ENCODE results near the gene ATAT1. TPM values are rescaled to one million over a fixed set of nuclear protein-coding genes. Genes with fewer than 3 reads are reported as not detected.

Gene ATAT1
- total and polyA plus RNA-seq, 9 of the 15 experiments (the other 6 are each of a cell fraction or from before 2014, with no cell fraction given), result 0.65 to 5.8 (median 1.6) TPM

DNA sequence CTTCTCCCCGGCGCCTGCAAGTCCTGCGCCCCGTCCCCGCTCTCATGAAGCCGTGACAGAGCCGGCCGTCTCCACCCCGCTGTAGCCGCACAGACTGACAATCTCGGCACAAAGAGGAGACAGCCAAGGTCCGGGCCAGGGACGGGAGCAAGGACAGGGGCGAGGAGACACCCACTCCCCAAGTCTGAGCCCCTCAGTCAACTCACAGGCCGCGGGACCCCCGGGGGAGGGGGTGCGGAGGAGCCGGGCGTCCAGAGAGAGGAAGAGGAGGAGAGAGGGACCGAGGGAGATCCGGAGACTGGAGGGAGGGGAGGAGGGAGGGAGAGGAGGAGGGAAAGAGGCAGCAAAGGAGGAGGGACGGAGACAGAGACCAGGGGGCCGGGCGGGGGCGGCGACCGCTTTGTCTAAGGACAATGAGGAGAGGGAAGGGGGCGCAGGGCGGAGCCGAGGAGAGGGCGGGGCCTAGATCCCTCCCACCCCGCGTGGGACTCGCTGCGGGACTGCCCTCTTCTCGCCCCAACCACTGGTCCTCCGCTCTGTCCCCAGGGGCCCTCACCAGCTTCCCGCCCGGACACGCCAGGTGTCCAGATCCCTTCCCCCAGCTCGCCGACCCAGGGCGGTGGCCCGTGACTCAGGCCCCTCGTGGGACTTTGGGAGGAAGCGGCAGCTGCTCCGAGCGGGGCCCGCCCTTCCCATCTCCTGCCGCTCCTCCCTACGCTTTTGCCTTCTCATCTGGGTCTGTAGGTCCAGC is 60.4 kb downstream of the ATAT1 start (continued):
- TF ChIP-seq, protein P1, sequence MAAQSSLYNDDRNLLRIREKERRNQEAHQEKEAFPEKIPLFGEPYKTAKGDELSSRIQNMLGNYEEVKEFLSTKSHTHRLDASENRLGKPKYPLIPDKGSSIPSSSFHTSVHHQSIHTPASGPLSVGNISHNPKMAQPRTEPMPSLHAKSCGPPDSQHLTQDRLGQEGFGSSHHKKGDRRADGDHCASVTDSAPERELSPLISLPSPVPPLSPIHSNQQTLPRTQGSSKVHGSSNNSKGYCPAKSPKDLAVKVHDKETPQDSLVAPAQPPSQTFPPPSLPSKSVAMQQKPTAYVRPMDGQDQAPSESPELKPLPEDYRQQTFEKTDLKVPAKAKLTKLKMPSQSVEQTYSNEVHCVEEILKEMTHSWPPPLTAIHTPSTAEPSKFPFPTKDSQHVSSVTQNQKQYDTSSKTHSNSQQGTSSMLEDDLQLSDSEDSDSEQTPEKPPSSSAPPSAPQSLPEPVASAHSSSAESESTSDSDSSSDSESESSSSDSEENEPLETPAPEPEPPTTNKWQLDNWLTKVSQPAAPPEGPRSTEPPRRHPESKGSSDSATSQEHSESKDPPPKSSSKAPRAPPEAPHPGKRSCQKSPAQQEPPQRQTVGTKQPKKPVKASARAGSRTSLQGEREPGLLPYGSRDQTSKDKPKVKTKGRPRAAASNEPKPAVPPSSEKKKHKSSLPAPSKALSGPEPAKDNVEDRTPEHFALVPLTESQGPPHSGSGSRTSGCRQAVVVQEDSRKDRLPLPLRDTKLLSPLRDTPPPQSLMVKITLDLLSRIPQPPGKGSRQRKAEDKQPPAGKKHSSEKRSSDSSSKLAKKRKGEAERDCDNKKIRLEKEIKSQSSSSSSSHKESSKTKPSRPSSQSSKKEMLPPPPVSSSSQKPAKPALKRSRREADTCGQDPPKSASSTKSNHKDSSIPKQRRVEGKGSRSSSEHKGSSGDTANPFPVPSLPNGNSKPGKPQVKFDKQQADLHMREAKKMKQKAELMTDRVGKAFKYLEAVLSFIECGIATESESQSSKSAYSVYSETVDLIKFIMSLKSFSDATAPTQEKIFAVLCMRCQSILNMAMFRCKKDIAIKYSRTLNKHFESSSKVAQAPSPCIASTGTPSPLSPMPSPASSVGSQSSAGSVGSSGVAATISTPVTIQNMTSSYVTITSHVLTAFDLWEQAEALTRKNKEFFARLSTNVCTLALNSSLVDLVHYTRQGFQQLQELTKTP (IDR thresholded peaks at IDR 0.05; ENCODE audit: low read depth in 1 of 2, partially characterized antibody in 2 of 2), result peak; percentile 46 to 50
- TF ChIP-seq ZNF766 (CRISPR knock-in tag; conservative IDR thresholded peaks at IDR 0.05), result 0 out of 2 replicates have a peak, but pooled peaks have one; percentile 8
- TF ChIP-seq, protein P2, sequence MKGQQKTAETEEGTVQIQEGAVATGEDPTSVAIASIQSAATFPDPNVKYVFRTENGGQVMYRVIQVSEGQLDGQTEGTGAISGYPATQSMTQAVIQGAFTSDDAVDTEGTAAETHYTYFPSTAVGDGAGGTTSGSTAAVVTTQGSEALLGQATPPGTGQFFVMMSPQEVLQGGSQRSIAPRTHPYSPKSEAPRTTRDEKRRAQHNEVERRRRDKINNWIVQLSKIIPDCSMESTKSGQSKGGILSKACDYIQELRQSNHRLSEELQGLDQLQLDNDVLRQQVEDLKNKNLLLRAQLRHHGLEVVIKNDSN (CRISPR knock-in tag; IDR thresholded peaks at IDR 0.05), result peak; percentile 77
- peak; percentile 66; the same call in 1 of the 2 replicates for TF ChIP-seq PML (IDR thresholded peaks at IDR 0.05; ENCODE audit: low read length)
- TF ChIP-seq, protein P3, sequence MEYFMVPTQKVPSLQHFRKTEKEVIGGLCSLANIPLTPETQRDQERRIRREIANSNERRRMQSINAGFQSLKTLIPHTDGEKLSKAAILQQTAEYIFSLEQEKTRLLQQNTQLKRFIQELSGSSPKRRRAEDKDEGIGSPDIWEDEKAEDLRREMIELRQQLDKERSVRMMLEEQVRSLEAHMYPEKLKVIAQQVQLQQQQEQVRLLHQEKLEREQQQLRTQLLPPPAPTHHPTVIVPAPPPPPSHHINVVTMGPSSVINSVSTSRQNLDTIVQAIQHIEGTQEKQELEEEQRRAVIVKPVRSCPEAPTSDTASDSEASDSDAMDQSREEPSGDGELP (CRISPR knock-in tag; IDR thresholded peaks at IDR 0.05; ENCODE audit: borderline replicate concordance), result peak; percentile 95
- 0 out of 2 replicates have a peak, but pooled peaks have one; percentile 40 for TF ChIP-seq MEF2D (tag; conservative IDR thresholded peaks at IDR 0.05; ENCODE audit: low read depth)
- TF ChIP-seq SIN3A (IDR thresholded peaks at IDR 0.05; ENCODE audit: borderline replicate concordance in 2 of 2, control insufficient read depth in 1 of 2, low read depth in 2 of 2, low read length in 2 of 2), result peak in 1 of 2 experiments; percentile 95; a peak in 3 of 4 replicates
- 0 out of 2 replicates have a peak, but pooled peaks have one; percentile 82 for TF ChIP-seq NCOA1 (IDR thresholded peaks at IDR 0.05; ENCODE audit: low read depth)
- TF ChIP-seq NFE2 (IDR thresholded peaks at IDR 0.05; ENCODE audit: low read depth), result peak; percentile 79
- TF ChIP-seq ZNF263 (CRISPR knock-in tag; IDR thresholded peaks at IDR 0.05; ENCODE audit: borderline replicate concordance), result peak; percentile 100
- peak; percentile 70; the same call in 1 of the 2 replicates for TF ChIP-seq KAT7 (CRISPR knock-in tag; IDR thresholded peaks at IDR 0.05; ENCODE audit: borderline replicate concordance)
- no peak for TF ChIP-seq BRD4 (IDR thresholded peaks at IDR 0.05)
- peak; percentile 61 for TF ChIP-seq MTA2 (IDR thresholded peaks at IDR 0.05; ENCODE audit: low read depth)
- no peak for TF ChIP-seq XRCC3 (IDR thresholded peaks at IDR 0.05)
- TF ChIP-seq SMARCA5 (IDR thresholded peaks at IDR 0.05), result peak; percentile 72; the same call in 1 of the 2 replicates

Measured in K562 (cell line).